BLaER1 (cell line): Measurements from ENCODE around the gene PHAF1.

Experiments
- H3K27ac ChIP-seq: shearing (Covaris generic); formaldehyde crosslinking; 2 replicates; pipeline ENCODE4 v1.8.1; 2022
- H3K27me3 ChIP-seq: shearing (Covaris generic); formaldehyde crosslinking; 2 replicates; pipeline ENCODE4 v1.8.1; 2022
- H3K36me3 ChIP-seq: shearing (Covaris generic); formaldehyde crosslinking; 2 replicates; pipeline ENCODE4 v1.8.1; 2022
- H3K4me1 ChIP-seq: shearing (Covaris generic); formaldehyde crosslinking; 2 replicates; pipeline ENCODE4 v1.8.1; 2022
- H3K4me2 ChIP-seq: shearing (Covaris generic); formaldehyde crosslinking; 2 replicates; pipeline ENCODE4 v1.8.1; 2022
- H3K4me3 ChIP-seq: shearing (Covaris generic); formaldehyde crosslinking; 2 replicates; pipeline ENCODE4 v1.8.1; 2022
- H3K9ac ChIP-seq: shearing (Covaris generic); formaldehyde crosslinking; 2 replicates; pipeline ENCODE4 v1.8.1; 2022
- H3K9me3 ChIP-seq: shearing (Covaris generic); formaldehyde crosslinking; 2 replicates; pipeline ENCODE4 v1.8.1; 2022
- H4K20me1 ChIP-seq: shearing (Covaris generic); formaldehyde crosslinking; 2 replicates; pipeline ENCODE4 v1.8.1; 2022
- Cebpa-rat ChIP-seq: shearing (Covaris generic); IDR thresholded peaks from 2 replicates; pipeline ENCODE4 v1.8.1; 2022

The PHAF1 gene

GRCh38 chr16:67174706-67175231 lies 65.0 kb downstream of the PHAF1 start:
- Histone ChIP-seq H3K36me3 (peaks cover 11% of the 10 kb centered on the region; the same call in 1 of the 2 replicates), H4K20me1 (peaks cover 33% of the 10 kb centered on the region), H3K27ac (peak overlapping the region; percentile 85), H3K4me2 (peak overlapping the region; percentile 99), H3K4me3 (peak overlapping the region; percentile 71), H3K9me3 (no peaks in the 10 kb centered on the region), H3K27me3 (peaks cover 18% of the 10 kb centered on the region), H3K9ac (peak overlapping the region; percentile 78), H3K4me1 (peaks cover 76% of the 10 kb centered on the region)
- TF ChIP-seq Cebpa-rat, result no peak

- Histone ChIP-seq H3K27ac (no peak overlapping the region), H3K27me3 (peaks cover 18% of the 10 kb centered on the region), H4K20me1 (peaks cover 52% of the 10 kb centered on the region), H3K9ac (no peak overlapping the region), H3K4me1 (peaks cover 74% of the 10 kb centered on the region), H3K36me3 (peaks cover 16% of the 10 kb centered on the region; the same call in 1 of the 2 replicates), H3K4me2 (no peak overlapping the region), H3K9me3 (no peaks in the 10 kb centered on the region), H3K4me3 (no peak overlapping the region)
- no peak for TF ChIP-seq Cebpa-rat
Observed at GRCh38 chr16:67176662-67177061, 66.9 kb downstream of the PHAF1 start.

- H3K4me2 ChIP-seq, result peak overlapping the region; percentile 86
- H3K9ac ChIP-seq, result no peak overlapping the region
Observed at GRCh38 chr16:67177743-67178699, 68.3 kb downstream of the PHAF1 start.

GRCh38 chr16:67179421-67180080 lies 69.8 kb downstream of the PHAF1 start:
- H3K4me1 ChIP-seq, result peaks cover 66% of the 10 kb centered on the region
- H3K9me3 ChIP-seq, result no peaks in the 10 kb centered on the region
- H3K27ac ChIP-seq, result no peak overlapping the region
- TF ChIP-seq Cebpa-rat, result no peak
- H3K36me3 ChIP-seq, result peaks cover 16% of the 10 kb centered on the region; the same call in 1 of the 2 replicates
- H3K4me2 ChIP-seq, result 0 out of 2 replicates have a peak overlapping the region, but pooled peaks have one; percentile 86
- no peak overlapping the region for H3K9ac ChIP-seq
- peaks cover 23% of the 10 kb centered on the region for H3K27me3 ChIP-seq
- peaks cover 55% of the 10 kb centered on the region for H4K20me1 ChIP-seq
- H3K4me3 ChIP-seq, result no peak overlapping the region

More at GRCh38 chr16:67177743-67178699, 68.3 kb downstream of the PHAF1 start:
- peaks cover 75% of the 10 kb centered on the region for H3K4me1 ChIP-seq
- peaks cover 16% of the 10 kb centered on the region; the same call in 1 of the 2 replicates for H3K36me3 ChIP-seq
- H3K4me3 ChIP-seq, result peak overlapping the region; percentile 55
- no peak overlapping the region for H3K27ac ChIP-seq
- H3K27me3 ChIP-seq, result peaks cover 18% of the 10 kb centered on the region
- no peak for TF ChIP-seq Cebpa-rat
- peaks cover 52% of the 10 kb centered on the region for H4K20me1 ChIP-seq
- H3K9me3 ChIP-seq, result no peaks in the 10 kb centered on the region

- H3K4me1 ChIP-seq, result peaks cover 66% of the 10 kb centered on the region
- H3K4me3 ChIP-seq, result no peak overlapping the region
- H3K9ac ChIP-seq, result 0 out of 2 replicates have a peak overlapping the region, but pooled peaks have one; percentile 50
- no peaks in the 10 kb centered on the region for H3K9me3 ChIP-seq
- H3K36me3 ChIP-seq, result peaks cover 16% of the 10 kb centered on the region; the same call in 1 of the 2 replicates
- H4K20me1 ChIP-seq, result peaks cover 61% of the 10 kb centered on the region
- no peak for TF ChIP-seq Cebpa-rat
- peak overlapping the region; percentile 89; the same call in 1 of the 2 replicates for H3K4me2 ChIP-seq
- peaks cover 29% of the 10 kb centered on the region for H3K27me3 ChIP-seq
- no peak overlapping the region for H3K27ac ChIP-seq
Observed at GRCh38 chr16:67180166-67180565, 70.4 kb downstream of the PHAF1 start.

GRCh38 chr16:67181346-67181745 lies 71.6 kb downstream of the PHAF1 start:
- Histone ChIP-seq H3K27me3 (peaks cover 41% of the 10 kb centered on the region), H3K9ac (peak overlapping the region; percentile 50; the same call in 1 of the 2 replicates), H3K4me2 (peak overlapping the region; percentile 89), H3K4me1 (peaks cover 61% of the 10 kb centered on the region), H3K4me3 (no peak overlapping the region), H4K20me1 (peaks cover 59% of the 10 kb centered on the region), H3K9me3 (no peaks in the 10 kb centered on the region), H3K27ac (no peak overlapping the region), H3K36me3 (peaks cover 12% of the 10 kb centered on the region; the same call in 1 of the 2 replicates)
- TF ChIP-seq Cebpa-rat, result no peak

- H3K27ac ChIP-seq, result no peak overlapping the region
- no peaks in the 10 kb centered on the region for H3K9me3 ChIP-seq
- H3K9ac ChIP-seq, result peak overlapping the region; percentile 86; the same call in 1 of the 2 replicates
- H3K36me3 ChIP-seq, result 0 out of 2 replicates have a peak, but pooled peaks cover 5% of the 10 kb centered on the region
- peak overlapping the region; percentile 71 for H3K4me3 ChIP-seq
- no peak for TF ChIP-seq Cebpa-rat
- peaks cover 55% of the 10 kb centered on the region for H3K4me1 ChIP-seq
- peak overlapping the region; percentile 89 for H3K4me2 ChIP-seq
- H3K27me3 ChIP-seq, result peaks cover 41% of the 10 kb centered on the region
- peaks cover 52% of the 10 kb centered on the region for H4K20me1 ChIP-seq
Observed at GRCh38 chr16:67182288-67182687, 72.5 kb downstream of the PHAF1 start.

- Histone ChIP-seq H3K4me3 (peak overlapping the region; percentile 71), H3K27ac (peak overlapping the region; percentile 88; the same call in 1 of the 2 replicates), H3K36me3 (0 out of 2 replicates have a peak, but pooled peaks cover 5% of the 10 kb centered on the region), H3K9me3 (no peaks in the 10 kb centered on the region), H3K9ac (peak overlapping the region; percentile 86), H3K4me1 (peaks cover 47% of the 10 kb centered on the region), H4K20me1 (peaks cover 45% of the 10 kb centered on the region), H3K27me3 (peaks cover 31% of the 10 kb centered on the region), H3K4me2 (peak overlapping the region; percentile 89)
- TF ChIP-seq Cebpa-rat, result no peak
Observed at GRCh38 chr16:67183284-67183626, 73.5 kb downstream of the PHAF1 start.
